ENCODE data around the gene PEX26. TPM values are rescaled to one million over a fixed set of nuclear protein-coding genes. Genes with fewer than 3 reads are reported as not detected.

The PEX26 gene
- total and polyA plus RNA-seq, 2 of the 13 experiments (the other 11 are each of a cell fraction or from before 2014, with no cell fraction given) = 10.6 to 25.1 TPM

DNA sequence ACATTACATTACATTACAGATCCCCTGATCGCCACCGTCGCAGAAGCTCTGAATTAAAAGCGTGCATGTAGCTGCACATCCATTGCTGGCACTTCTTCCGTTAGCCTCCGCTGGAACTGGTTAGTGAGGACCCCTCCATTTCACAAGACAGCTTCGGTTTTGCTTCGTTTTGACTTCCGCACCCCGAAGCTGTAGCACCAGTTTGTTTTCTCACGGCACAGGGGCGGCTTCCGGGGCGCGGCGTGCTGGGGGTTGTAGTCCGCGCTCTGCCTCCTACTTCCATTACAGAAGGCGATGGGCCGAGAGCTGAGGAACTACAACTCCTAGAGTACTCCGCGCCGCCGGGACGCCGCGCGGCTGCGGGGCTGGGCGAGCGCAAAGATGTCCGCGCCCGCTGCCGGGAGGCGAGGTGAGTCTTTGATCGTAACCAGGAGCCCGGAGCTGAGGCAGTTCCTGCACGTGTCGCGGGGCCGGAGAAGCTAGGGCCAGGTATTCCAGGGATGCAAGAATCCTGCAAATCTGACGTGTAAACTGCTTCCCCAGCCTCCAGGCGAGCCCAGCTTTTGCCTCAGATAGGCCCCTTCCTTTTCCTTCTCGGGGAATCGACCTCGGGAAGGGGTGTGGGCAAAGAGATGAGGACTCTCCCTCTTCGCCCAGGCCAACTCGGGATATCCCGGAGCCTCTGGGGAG, at the start of gene PEX26 (continued):
- TF ChIP-seq ZNF292 (CRISPR knock-in tag; IDR thresholded peaks at IDR 0.05; ENCODE audit: borderline replicate concordance, low read depth) = no peak
- peak; percentile 52 for TF ChIP-seq POGZ (CRISPR knock-in tag; IDR thresholded peaks at IDR 0.05)
- TF ChIP-seq NFE2L2 (IDR thresholded peaks at IDR 0.05; ENCODE audit: low read length) = no peak
- TF ChIP-seq, protein P1, sequence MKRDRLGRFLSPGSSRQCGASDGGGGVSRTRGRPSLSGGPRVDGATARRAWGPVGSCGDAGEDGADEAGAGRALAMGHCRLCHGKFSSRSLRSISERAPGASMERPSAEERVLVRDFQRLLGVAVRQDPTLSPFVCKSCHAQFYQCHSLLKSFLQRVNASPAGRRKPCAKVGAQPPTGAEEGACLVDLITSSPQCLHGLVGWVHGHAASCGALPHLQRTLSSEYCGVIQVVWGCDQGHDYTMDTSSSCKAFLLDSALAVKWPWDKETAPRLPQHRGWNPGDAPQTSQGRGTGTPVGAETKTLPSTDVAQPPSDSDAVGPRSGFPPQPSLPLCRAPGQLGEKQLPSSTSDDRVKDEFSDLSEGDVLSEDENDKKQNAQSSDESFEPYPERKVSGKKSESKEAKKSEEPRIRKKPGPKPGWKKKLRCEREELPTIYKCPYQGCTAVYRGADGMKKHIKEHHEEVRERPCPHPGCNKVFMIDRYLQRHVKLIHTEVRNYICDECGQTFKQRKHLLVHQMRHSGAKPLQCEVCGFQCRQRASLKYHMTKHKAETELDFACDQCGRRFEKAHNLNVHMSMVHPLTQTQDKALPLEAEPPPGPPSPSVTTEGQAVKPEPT (CRISPR knock-in tag; IDR thresholded peaks at IDR 0.05; ENCODE audit: low read depth) = no peak
- no peak for TF ChIP-seq ZNF839 (CRISPR knock-in tag; IDR thresholded peaks at IDR 0.05; ENCODE audit: borderline replicate concordance)
- TF ChIP-seq, protein P2, sequence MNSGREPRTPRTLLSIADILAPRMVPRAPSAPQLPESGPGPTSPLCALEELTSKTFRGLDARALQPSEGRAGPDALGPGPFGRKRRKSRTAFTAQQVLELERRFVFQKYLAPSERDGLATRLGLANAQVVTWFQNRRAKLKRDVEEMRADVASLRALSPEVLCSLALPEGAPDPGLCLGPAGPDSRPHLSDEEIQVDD (CRISPR knock-in tag; IDR thresholded peaks at IDR 0.05; ENCODE audit: borderline replicate concordance) = no peak
- TF ChIP-seq, protein P3, sequence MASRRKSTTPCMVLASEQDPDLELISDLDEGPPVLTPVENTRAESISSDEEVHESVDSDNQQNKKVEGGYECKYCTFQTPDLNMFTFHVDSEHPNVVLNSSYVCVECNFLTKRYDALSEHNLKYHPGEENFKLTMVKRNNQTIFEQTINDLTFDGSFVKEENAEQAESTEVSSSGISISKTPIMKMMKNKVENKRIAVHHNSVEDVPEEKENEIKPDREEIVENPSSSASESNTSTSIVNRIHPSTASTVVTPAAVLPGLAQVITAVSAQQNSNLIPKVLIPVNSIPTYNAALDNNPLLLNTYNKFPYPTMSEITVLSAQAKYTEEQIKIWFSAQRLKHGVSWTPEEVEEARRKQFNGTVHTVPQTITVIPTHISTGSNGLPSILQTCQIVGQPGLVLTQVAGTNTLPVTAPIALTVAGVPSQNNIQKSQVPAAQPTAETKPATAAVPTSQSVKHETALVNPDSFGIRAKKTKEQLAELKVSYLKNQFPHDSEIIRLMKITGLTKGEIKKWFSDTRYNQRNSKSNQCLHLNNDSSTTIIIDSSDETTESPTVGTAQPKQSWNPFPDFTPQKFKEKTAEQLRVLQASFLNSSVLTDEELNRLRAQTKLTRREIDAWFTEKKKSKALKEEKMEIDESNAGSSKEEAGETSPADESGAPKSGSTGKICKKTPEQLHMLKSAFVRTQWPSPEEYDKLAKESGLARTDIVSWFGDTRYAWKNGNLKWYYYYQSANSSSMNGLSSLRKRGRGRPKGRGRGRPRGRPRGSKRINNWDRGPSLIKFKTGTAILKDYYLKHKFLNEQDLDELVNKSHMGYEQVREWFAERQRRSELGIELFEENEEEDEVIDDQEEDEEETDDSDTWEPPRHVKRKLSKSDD (CRISPR knock-in tag; IDR thresholded peaks at IDR 0.05; ENCODE audit: low read depth) = no peak
- TF ChIP-seq, protein P4, sequence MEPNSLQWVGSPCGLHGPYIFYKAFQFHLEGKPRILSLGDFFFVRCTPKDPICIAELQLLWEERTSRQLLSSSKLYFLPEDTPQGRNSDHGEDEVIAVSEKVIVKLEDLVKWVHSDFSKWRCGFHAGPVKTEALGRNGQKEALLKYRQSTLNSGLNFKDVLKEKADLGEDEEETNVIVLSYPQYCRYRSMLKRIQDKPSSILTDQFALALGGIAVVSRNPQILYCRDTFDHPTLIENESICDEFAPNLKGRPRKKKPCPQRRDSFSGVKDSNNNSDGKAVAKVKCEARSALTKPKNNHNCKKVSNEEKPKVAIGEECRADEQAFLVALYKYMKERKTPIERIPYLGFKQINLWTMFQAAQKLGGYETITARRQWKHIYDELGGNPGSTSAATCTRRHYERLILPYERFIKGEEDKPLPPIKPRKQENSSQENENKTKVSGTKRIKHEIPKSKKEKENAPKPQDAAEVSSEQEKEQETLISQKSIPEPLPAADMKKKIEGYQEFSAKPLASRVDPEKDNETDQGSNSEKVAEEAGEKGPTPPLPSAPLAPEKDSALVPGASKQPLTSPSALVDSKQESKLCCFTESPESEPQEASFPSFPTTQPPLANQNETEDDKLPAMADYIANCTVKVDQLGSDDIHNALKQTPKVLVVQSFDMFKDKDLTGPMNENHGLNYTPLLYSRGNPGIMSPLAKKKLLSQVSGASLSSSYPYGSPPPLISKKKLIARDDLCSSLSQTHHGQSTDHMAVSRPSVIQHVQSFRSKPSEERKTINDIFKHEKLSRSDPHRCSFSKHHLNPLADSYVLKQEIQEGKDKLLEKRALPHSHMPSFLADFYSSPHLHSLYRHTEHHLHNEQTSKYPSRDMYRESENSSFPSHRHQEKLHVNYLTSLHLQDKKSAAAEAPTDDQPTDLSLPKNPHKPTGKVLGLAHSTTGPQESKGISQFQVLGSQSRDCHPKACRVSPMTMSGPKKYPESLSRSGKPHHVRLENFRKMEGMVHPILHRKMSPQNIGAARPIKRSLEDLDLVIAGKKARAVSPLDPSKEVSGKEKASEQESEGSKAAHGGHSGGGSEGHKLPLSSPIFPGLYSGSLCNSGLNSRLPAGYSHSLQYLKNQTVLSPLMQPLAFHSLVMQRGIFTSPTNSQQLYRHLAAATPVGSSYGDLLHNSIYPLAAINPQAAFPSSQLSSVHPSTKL (CRISPR knock-in tag; IDR thresholded peaks at IDR 0.05) = peak; percentile 24; the same call in 1 of the 2 replicates
- TF ChIP-seq SALL2 (CRISPR knock-in tag; IDR thresholded peaks at IDR 0.05) = no peak
- TF ChIP-seq ZNF12 (CRISPR knock-in tag; IDR thresholded peaks at IDR 0.05) = no peak
- TF ChIP-seq, protein P5, sequence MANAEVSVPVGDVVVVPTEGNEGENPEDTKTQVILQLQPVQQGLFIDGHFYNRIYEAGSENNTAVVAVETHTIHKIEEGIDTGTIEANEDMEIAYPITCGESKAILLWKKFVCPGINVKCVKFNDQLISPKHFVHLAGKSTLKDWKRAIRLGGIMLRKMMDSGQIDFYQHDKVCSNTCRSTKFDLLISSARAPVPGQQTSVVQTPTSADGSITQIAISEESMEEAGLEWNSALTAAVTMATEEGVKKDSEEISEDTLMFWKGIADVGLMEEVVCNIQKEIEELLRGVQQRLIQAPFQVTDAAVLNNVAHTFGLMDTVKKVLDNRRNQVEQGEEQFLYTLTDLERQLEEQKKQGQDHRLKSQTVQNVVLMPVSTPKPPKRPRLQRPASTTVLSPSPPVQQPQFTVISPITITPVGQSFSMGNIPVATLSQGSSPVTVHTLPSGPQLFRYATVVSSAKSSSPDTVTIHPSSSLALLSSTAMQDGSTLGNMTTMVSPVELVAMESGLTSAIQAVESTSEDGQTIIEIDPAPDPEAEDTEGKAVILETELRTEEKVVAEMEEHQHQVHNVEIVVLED (CRISPR knock-in tag; IDR thresholded peaks at IDR 0.05; ENCODE audit: borderline replicate concordance) = peak; percentile 97
- no peak for TF ChIP-seq PPARG (CRISPR knock-in tag; conservative IDR thresholded peaks at IDR 0.05)
- no peak for TF ChIP-seq CENPX (CRISPR knock-in tag; IDR thresholded peaks at IDR 0.05)
- no peak for TF ChIP-seq REXO4 (CRISPR knock-in tag; IDR thresholded peaks at IDR 0.05; ENCODE audit: borderline replicate concordance)
- TF ChIP-seq ZNF326 (CRISPR knock-in tag; IDR thresholded peaks at IDR 0.05; ENCODE audit: borderline replicate concordance) = no peak
- no peak for TF ChIP-seq JUND (CRISPR knock-in tag; IDR thresholded peaks at IDR 0.05)
- no peak for TF ChIP-seq EZH2 (conservative IDR thresholded peaks at IDR 0.05; ENCODE audit: low read depth, low read length)
- no peak for TF ChIP-seq ZNF136 (CRISPR knock-in tag; IDR thresholded peaks at IDR 0.05; ENCODE audit: low read depth)
- TF ChIP-seq SUZ12 (IDR thresholded peaks at IDR 0.05; ENCODE audit: low read depth, low read length) = peak; percentile 81
